Stimulated activated CD4-positive, alpha-beta T cell treated with anti-CD3 and anti-CD28 coated beads, TNF-alpha, amount 100 ng/mL, for 48 hours (primary cell): ENCODE measurements around the gene PTK7.
"Not testable (repeated sequence)": the region's sequence is repeated elsewhere in the genome, so short reads cannot be mapped to it uniquely, and the experiment has no call there.

Experiments
- DNase-seq, 3 donors: peaks; one replicate each; pipeline ENCODE4 v3.0.0-alpha.2; 2020; ENCODE audit warnings: low read depth in 3 of 3

The PTK7 gene

GRCh38 chr6:43054206-43054943 lies 21.7 kb upstream of the PTK7 start:
- no peak for DNase-seq

GRCh38 chr6:43055966-43056365 lies 20.1 kb upstream of the PTK7 start:
- no peak for DNase-seq

GRCh38 chr6:43058531-43058930 lies 17.6 kb upstream of the PTK7 start:
- no peak for DNase-seq

GRCh38 chr6:43059168-43060033 lies 16.7 kb upstream of the PTK7 start, which contains the start of the genes KLC4 and MRPL2:
Gene KLC4 (plus strand): TSS chr6:43059631. CDS start chr6:43061336, 1,705 bp downstream.
Gene MRPL2 (minus strand): TSS chr6:43059434. CDS start chr6:43059381, 53 bp downstream.
- DNase-seq = peak; percentile 96

- DNase-seq = no peak
Observed at GRCh38 chr6:43060034-43060754, 15.9 kb upstream of the PTK7 start.

- DNase-seq = no peak
Observed at GRCh38 chr6:43060755-43061633, 15.1 kb upstream of the PTK7 start.

GRCh38 chr6:43061861-43062260 lies 14.3 kb upstream of the PTK7 start:
- no peak for DNase-seq

GRCh38 chr6:43062818-43063217 lies 13.3 kb upstream of the PTK7 start:
- DNase-seq = no peak

- DNase-seq = no peak
Observed at GRCh38 chr6:43070028-43070632, 6.0 kb upstream of the PTK7 start.

- DNase-seq = no peak
Observed at GRCh38 chr6:43074847-43075669, 1.1 kb upstream of the PTK7 start.

GRCh38 chr6:43076464-43077332 lies 584 bp downstream of the PTK7 start:
- DNase-seq = no peak

- no peak for DNase-seq
Observed at GRCh38 chr6:43077333-43077809, 1.3 kb downstream of the PTK7 start.

- DNase-seq = no peak
Observed at GRCh38 chr6:43077981-43078511, 1.9 kb downstream of the PTK7 start.

GRCh38 chr6:43078691-43079090 lies 2.6 kb downstream of the PTK7 start:
- no peak for DNase-seq

- DNase-seq = no peak
Observed at GRCh38 chr6:43081043-43081442, 4.9 kb downstream of the PTK7 start.

- DNase-seq = not testable (repeated sequence)
Observed at GRCh38 chr6:43081922-43082321, 5.8 kb downstream of the PTK7 start.

- DNase-seq = no peak
Observed at GRCh38 chr6:43082806-43083655, 6.9 kb downstream of the PTK7 start.
